Spleen (tissue), 11 donors: Measurements from ENCODE around the gene PTPRE. TPM values are rescaled to one million over a fixed set of nuclear protein-coding genes. Genes with fewer than 3 reads are reported as not detected.

ENCODE experiments used
- DNase-seq: peaks from one replicate; pipeline ENCODE4 v3.0.0-alpha.2; 2020
- H3K27ac ChIP-seq, 8 donors: fragments of 200-600 bp; sonication (generic) in 7 of 8; 1 replicate in 4 of 8; 2 replicates in 4 of 8; pipeline versions ENCODE4 v1.5.0 to v1.8.0; 2016 to 2021; ENCODE audit warnings: inconsistent platforms in 4 of 8, mild to moderate bottlenecking in 4 of 8, moderate library complexity in 1 of 8
- H3K27me3 ChIP-seq, 7 donors: fragments of 200-600 bp; sonication (generic) in 6 of 7; replicated peaks in 1 of 7; 1 replicate in 4 of 7; 2 replicates in 3 of 7; pipeline versions ENCODE4 v1.5.0 to v1.8.0; 2016 to 2021; ENCODE audit warnings: inconsistent platforms in 3 of 7, mild to moderate bottlenecking in 1 of 7
- H3K36me3 ChIP-seq, 6 donors: fragments of 200-600 bp; sonication (generic) in 5 of 6; 1 replicate in 4 of 6; 2 replicates in 2 of 6; pipeline versions ENCODE4 v1.5.0 to v1.8.0; 2016 to 2021; ENCODE audit warnings: inconsistent platforms in 2 of 6
- H3K4me1 ChIP-seq, 6 donors: fragments of 200-600 bp; sonication (generic) in 5 of 6; 1 replicate in 3 of 6; 2 replicates in 3 of 6; pipeline versions ENCODE4 v1.5.0 to v1.8.0; 2016 to 2021; ENCODE audit warnings: inconsistent platforms in 3 of 6
- H3K4me3 ChIP-seq, 8 donors: fragments of 200-600 bp; sonication (generic) in 7 of 8; 1 replicate in 4 of 8; 2 replicates in 4 of 8; pipeline versions ENCODE4 v1.5.0 to v1.8.0; 2016 to 2021; ENCODE audit warnings: inconsistent platforms in 4 of 8, mild to moderate bottlenecking in 4 of 8, moderate library complexity in 2 of 8
- H3K9me3 ChIP-seq, 8 donors: fragments of 200-600 bp; sonication (generic) in 7 of 8; 1 replicate in 4 of 8; 2 replicates in 4 of 8; pipeline versions ENCODE4 v1.5.0 to v1.8.0; 2016 to 2021; ENCODE audit warnings: inconsistent platforms in 4 of 8
- CTCF ChIP-seq, 11 experiments: fragments of 200-600 bp in 7 of 11; fragments of 450-650 bp in 4 of 11; sonication (generic) in 4 of 11; IDR thresholded peaks in 8 of 11; conservative IDR thresholded peaks in 3 of 11; 1 replicate in 7 of 11; 2 replicates in 4 of 11; pipeline versions ENCODE4 v1.4.0 to v1.8.0; 2016 to 2021; ENCODE audit warnings: antibody characterized with exemption in 11 of 11, inconsistent platforms in 4 of 11, mild to moderate bottlenecking in 1 of 11
- POLR2A ChIP-seq, 3 donors: fragments of 450-650 bp; IDR thresholded peaks; one replicate each; pipeline ENCODE4 v1.5.1; 2017; ENCODE audit warnings: antibody characterized with exemption in 3 of 3, mild to moderate bottlenecking in 1 of 3
- POLR2AphosphoS5 ChIP-seq, 3 donors: sonication (generic); formaldehyde crosslinking; IDR thresholded peaks; one replicate each; pipeline ENCODE4 v1.5.1; 2017; ENCODE audit warnings: antibody characterized with exemption in 3 of 3
- WGBS, 5 donors: extraction: QIAGEN DNeasy Blood & Tissue Kit in 3 of 5; methylation state at CpG; one replicate each; pipeline versions ENCODE4 v1.1.5 to v1.1.7; 2013 to 2018; 5-methylcytosine and 5-hydroxymethylcytosine counted together
- intact Hi-C: fragments of 100-400 bp; cut with DNase I; formaldehyde crosslinking; loops from one replicate; pipeline ENCODE4 v1.15.0; 2023; ENCODE audit warnings: low total_unique reads
- polyA plus RNA-seq, 3 donors: library from polyadenylated mRNA; stranded (reverse); fragments of 200-250 nt; gene quantifications; one replicate each; pipeline ENCODE4 v1.2.1, GENCODE V29; 2013
- total RNA-seq, 7 donors: library from RNA; depleted of rRNA in 3 of 7; stranded (reverse); fragments of >200 nt in 3 of 7; fragmentation: NEBNext Ultra II Directional in 4 of 7; extraction: Animal tissue kit (Norgen Biotek cat#: 25700) in 4 of 7; gene quantifications; one replicate each; pipeline versions ENCODE4 v1.1.0 to v1.2.1, GENCODE V29; 2016 to 2021
- donor health status: healthy with polysubstance abuse.
- donor health status: DM: no; HTN: no; CAD: no; lungs with moderate emphysema.
- donor health status: DM: no; HTN: no; CAD: no.
- donor health status: Bipolar disorder and iron deficiency.
- donor health status: healthy.
- donor health status: DM: no; HTN: no; CAD: no.
- donor health status: DM: yes; HTN: yes; CAD: no.

The PTPRE gene
- total and polyA plus RNA-seq, 10 donors, result 6.2 to 133 (median 70.2) TPM

- intact Hi-C loops, result no loop called here
- 69 to 86% (median 82%) methylated on average over 15 to 17 of the region's 17 CpGs for WGBS, 5 donors
Observed at GRCh38 chr10:128078136-128078969, 171.4 kb downstream of the PTPRE start.

GRCh38 chr10:128080231-128080630 is 173.3 kb downstream of the PTPRE start:
- Histone ChIP-seq H3K4me3 (no peak overlapping the region), H3K27ac (no peak overlapping the region), H3K4me1 (no peaks in the 10 kb centered on the region), H3K36me3 (peaks cover 12 to 100% (median 88%) of the 10 kb centered on the region in 6 donors), H3K27me3 (no peaks in the 10 kb centered on the region), H3K9me3 (no peaks in the 10 kb centered on the region)
- no peak for DNase-seq
- intact Hi-C loops, result loop anchor here (10.0 kb wide), 1 partner anchor 75 kb away; no protein-coding TSS in a partner anchor
- TF ChIP-seq CTCF (IDR thresholded peaks at IDR 0.05 in 8 of 11, conservative IDR thresholded peaks at IDR 0.05 in 3 of 11) (no peak), POLR2AphosphoS5 (IDR thresholded peaks at IDR 0.05) (peak in 1 of 3 donors; percentile 50)
- WGBS, 5 donors, result 91 to 96% (median 94%) methylated on average over 12 to 13 of the region's 13 CpGs

More at GRCh38 chr10:128078136-128078969, 171.4 kb downstream of the PTPRE start:
- H3K27me3 ChIP-seq, result no peaks in the 10 kb centered on the region
- TF ChIP-seq POLR2A (IDR thresholded peaks at IDR 0.05) (no peak), CTCF (IDR thresholded peaks at IDR 0.05 in 8 of 11, conservative IDR thresholded peaks at IDR 0.05 in 3 of 11) (peak; percentile 26 to 79 (median 59))
- no peak overlapping the region for H3K4me3 ChIP-seq
- H3K4me1 ChIP-seq, result no peaks in the 10 kb centered on the region
- H3K9me3 ChIP-seq, result no peaks in the 10 kb centered on the region
- no peak overlapping the region for H3K27ac ChIP-seq
- DNase-seq, result peak; percentile 77
- peaks cover 12 to 100% (median 89%) of the 10 kb centered on the region in 6 donors for H3K36me3 ChIP-seq

GRCh38 chr10:128080641-128081040 is 173.7 kb downstream of the PTPRE start:
- peaks cover 12 to 99% (median 86%) of the 10 kb centered on the region in 6 donors for H3K36me3 ChIP-seq
- intact Hi-C loops, result loop anchor here (10.0 kb wide), 1 partner anchor 74 kb away; no protein-coding TSS in a partner anchor
- no peak overlapping the region for H3K27ac ChIP-seq
- H3K9me3 ChIP-seq, result no peaks in the 10 kb centered on the region
- no peaks in the 10 kb centered on the region for H3K4me1 ChIP-seq
- no peaks in the 10 kb centered on the region for H3K27me3 ChIP-seq
- DNase-seq, result no peak
- H3K4me3 ChIP-seq, result no peak overlapping the region
- TF ChIP-seq POLR2AphosphoS5 (IDR thresholded peaks at IDR 0.05) (no peak), POLR2A (IDR thresholded peaks at IDR 0.05) (no peak), CTCF (IDR thresholded peaks at IDR 0.05 in 8 of 11, conservative IDR thresholded peaks at IDR 0.05 in 3 of 11) (no peak)
- WGBS, 5 donors, result 87 to 97% (median 94%) methylated on average over 8 of the region's 8 CpGs

GRCh38 chr10:128081222-128081621 is 174.3 kb downstream of the PTPRE start:
- DNase-seq, result no peak
- Histone ChIP-seq H3K27me3 (no peaks in the 10 kb centered on the region), H3K27ac (no peak overlapping the region), H3K9me3 (no peaks in the 10 kb centered on the region), H3K4me3 (no peak overlapping the region), H3K36me3 (peaks cover 12 to 94% (median 82%) of the 10 kb centered on the region in 6 donors), H3K4me1 (no peaks in the 10 kb centered on the region)
- no peak for TF ChIP-seq POLR2AphosphoS5 (IDR thresholded peaks at IDR 0.05)
- no peak for TF ChIP-seq POLR2A (IDR thresholded peaks at IDR 0.05)
- intact Hi-C loops, result loop anchor here (10.0 kb wide), 1 partner anchor 74 kb away; no protein-coding TSS in a partner anchor
- 82 to 95% (median 94%) methylated on average over 4 of the region's 4 CpGs for WGBS, 5 donors
